ENCODE results near the gene NOL4L.

The NOL4L gene

GRCh38 chr20:32607727-32608663 lies 22.9 kb upstream of the NOL4L start:
- Histone ChIP-seq H3K9ac (ENCODE audit: low read length) (no peak overlapping the region), H2AFZ (ENCODE audit: low read depth, low read length, severe bottlenecking) (no peak overlapping the region), H3F3A (ENCODE audit: insufficient read depth) (no peaks in the 10 kb centered on the region), H4K20me1 (ENCODE audit: low read depth, low read length) (no peaks in the 10 kb centered on the region), H3K27ac (ENCODE audit: low read depth, low read length) (no peak overlapping the region), H3K36me3 (ENCODE audit: low read length) (no peaks in the 10 kb centered on the region), H3K79me2 (ENCODE audit: insufficient read depth, low read length) (no peaks in the 10 kb centered on the region), H3K27me3 (ENCODE audit: low read length) (no peaks in the 10 kb centered on the region), H3K4me3 (ENCODE audit: insufficient read depth, low read length, poor library complexity, severe bottlenecking) (no peak overlapping the region), H3K9me3 (ENCODE audit: insufficient read depth, low read length) (no peaks in the 10 kb centered on the region), H3K4me2 (ENCODE audit: low read depth, low read length, poor library complexity, severe bottlenecking) (no peak overlapping the region), H3K9me2 (replicated peaks; ENCODE audit: insufficient read depth, low read length) (no peaks in the 10 kb centered on the region)
- TF ChIP-seq, protein P1, sequence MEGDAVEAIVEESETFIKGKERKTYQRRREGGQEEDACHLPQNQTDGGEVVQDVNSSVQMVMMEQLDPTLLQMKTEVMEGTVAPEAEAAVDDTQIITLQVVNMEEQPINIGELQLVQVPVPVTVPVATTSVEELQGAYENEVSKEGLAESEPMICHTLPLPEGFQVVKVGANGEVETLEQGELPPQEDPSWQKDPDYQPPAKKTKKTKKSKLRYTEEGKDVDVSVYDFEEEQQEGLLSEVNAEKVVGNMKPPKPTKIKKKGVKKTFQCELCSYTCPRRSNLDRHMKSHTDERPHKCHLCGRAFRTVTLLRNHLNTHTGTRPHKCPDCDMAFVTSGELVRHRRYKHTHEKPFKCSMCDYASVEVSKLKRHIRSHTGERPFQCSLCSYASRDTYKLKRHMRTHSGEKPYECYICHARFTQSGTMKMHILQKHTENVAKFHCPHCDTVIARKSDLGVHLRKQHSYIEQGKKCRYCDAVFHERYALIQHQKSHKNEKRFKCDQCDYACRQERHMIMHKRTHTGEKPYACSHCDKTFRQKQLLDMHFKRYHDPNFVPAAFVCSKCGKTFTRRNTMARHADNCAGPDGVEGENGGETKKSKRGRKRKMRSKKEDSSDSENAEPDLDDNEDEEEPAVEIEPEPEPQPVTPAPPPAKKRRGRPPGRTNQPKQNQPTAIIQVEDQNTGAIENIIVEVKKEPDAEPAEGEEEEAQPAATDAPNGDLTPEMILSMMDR (IDR thresholded peaks at IDR 0.05; ENCODE audit: insufficient read depth, low read length, poor library complexity, severe bottlenecking): no peak
- no peak for TF ChIP-seq EZH2phosphoT487 (conservative IDR thresholded peaks at IDR 0.05; ENCODE audit: low read length)

DNA sequence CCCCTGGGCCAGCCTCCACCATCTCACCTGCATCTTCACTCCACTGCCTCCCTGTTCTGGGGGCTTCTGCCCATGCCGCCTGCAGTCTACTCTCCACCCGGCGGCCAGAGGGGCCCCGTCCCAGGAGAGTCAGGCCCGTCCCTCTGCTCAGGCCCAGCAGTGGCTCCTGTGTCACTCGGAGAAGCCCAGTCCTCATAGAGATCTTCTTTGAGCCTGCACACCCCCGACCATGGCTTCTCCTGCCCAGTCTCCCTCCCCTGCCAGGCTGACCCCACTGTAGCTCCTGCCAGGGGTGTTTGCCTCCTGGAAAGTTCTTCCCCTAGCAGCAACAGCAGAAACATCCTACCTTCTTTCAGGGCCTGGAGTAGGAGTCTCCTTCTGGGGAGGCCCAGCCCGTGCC lies 22.2 kb upstream of the NOL4L start:
- H3K27me3 ChIP-seq (ENCODE audit: low read length): no peaks in the 10 kb centered on the region
- H3K27ac ChIP-seq (ENCODE audit: low read depth, low read length): no peak overlapping the region
- H3F3A ChIP-seq (ENCODE audit: insufficient read depth): no peaks in the 10 kb centered on the region
- no peak overlapping the region for H3K4me2 ChIP-seq (ENCODE audit: low read depth, low read length, poor library complexity, severe bottlenecking)
- no peak overlapping the region for H2AFZ ChIP-seq (ENCODE audit: low read depth, low read length, severe bottlenecking)
- no peaks in the 10 kb centered on the region for H4K20me1 ChIP-seq (ENCODE audit: low read depth, low read length)
- no peak overlapping the region for H3K9ac ChIP-seq (ENCODE audit: low read length)
- H3K79me2 ChIP-seq (ENCODE audit: insufficient read depth, low read length): no peaks in the 10 kb centered on the region
- TF ChIP-seq, protein P1 (IDR thresholded peaks at IDR 0.05; ENCODE audit: insufficient read depth, low read length, poor library complexity, severe bottlenecking): no peak
- TF ChIP-seq EZH2phosphoT487 (conservative IDR thresholded peaks at IDR 0.05; ENCODE audit: low read length): no peak
- no peaks in the 10 kb centered on the region for H3K9me2 ChIP-seq (replicated peaks; ENCODE audit: insufficient read depth, low read length)
- H3K9me3 ChIP-seq (ENCODE audit: insufficient read depth, low read length): no peaks in the 10 kb centered on the region
- no peak overlapping the region for H3K4me3 ChIP-seq (ENCODE audit: insufficient read depth, low read length, poor library complexity, severe bottlenecking)
- H3K36me3 ChIP-seq (ENCODE audit: low read length): no peaks in the 10 kb centered on the region

DNA sequence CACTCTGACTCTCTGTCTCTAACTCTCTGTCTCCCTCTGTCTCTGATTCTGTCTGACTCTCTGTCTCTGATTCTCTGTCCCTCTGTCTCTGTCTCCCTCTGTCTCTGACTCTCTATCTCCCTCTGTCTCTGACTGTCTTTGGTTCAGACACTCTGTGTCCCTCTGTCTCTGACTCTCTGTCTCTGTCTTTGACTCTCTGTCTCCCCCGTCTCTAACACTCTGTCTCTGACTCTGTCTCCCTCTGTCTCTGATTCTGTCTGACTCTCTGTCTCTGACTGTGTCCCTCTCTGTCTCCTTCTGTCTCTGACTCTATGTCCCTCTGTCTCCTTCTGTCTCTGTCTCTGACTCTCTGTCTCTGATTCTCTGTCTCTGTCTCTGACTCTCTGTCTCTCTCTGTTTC lies 21.7 kb upstream of the NOL4L start:
- H3K79me2 ChIP-seq (ENCODE audit: insufficient read depth, low read length): no peaks in the 10 kb centered on the region
- no peaks in the 10 kb centered on the region for H3F3A ChIP-seq (ENCODE audit: insufficient read depth)
- H3K36me3 ChIP-seq (ENCODE audit: low read length): no peaks in the 10 kb centered on the region
- no peak overlapping the region for H3K9ac ChIP-seq (ENCODE audit: low read length)
- no peaks in the 10 kb centered on the region for H3K9me2 ChIP-seq (replicated peaks; ENCODE audit: insufficient read depth, low read length)
- H3K4me2 ChIP-seq (ENCODE audit: low read depth, low read length, poor library complexity, severe bottlenecking): no peak overlapping the region
- no peak overlapping the region for H2AFZ ChIP-seq (ENCODE audit: low read depth, low read length, severe bottlenecking)
- no peak overlapping the region for H3K4me3 ChIP-seq (ENCODE audit: insufficient read depth, low read length, poor library complexity, severe bottlenecking)
- H4K20me1 ChIP-seq (ENCODE audit: low read depth, low read length): no peaks in the 10 kb centered on the region
- H3K27me3 ChIP-seq (ENCODE audit: low read length): no peaks in the 10 kb centered on the region
- H3K9me3 ChIP-seq (ENCODE audit: insufficient read depth, low read length): no peaks in the 10 kb centered on the region
- H3K27ac ChIP-seq (ENCODE audit: low read depth, low read length): no peak overlapping the region
- TF ChIP-seq EZH2phosphoT487 (conservative IDR thresholded peaks at IDR 0.05; ENCODE audit: low read length): no peak
- TF ChIP-seq, protein P1 (IDR thresholded peaks at IDR 0.05; ENCODE audit: insufficient read depth, low read length, poor library complexity, severe bottlenecking): no peak
